Endothelial cell of umbilical vein (primary cell): ENCODE results near the gene CDH23. TPM values are rescaled to one million over a fixed set of nuclear protein-coding genes. Genes with fewer than 3 reads are reported as not detected.

Experiments used
- BruUV-seq: library from RNA; stranded (reverse); fragments of 400-500 nt; replicated peaks from 2 replicates; lab custom pipeline; 2021; lab: Mats Ljungman, UMichigan
- CTCF ChIA-PET: fragments of 300-600, 350-600 bp; sonication (Branson Sonifier 250); formaldehyde crosslinking; loops from one replicate; lab custom pipeline; 2021; ENCODE audit warnings: antibody characterized with exemption, inconsistent platforms; lab: Charles Lee
- POLR2A ChIA-PET: fragments of 300-600, 350-600 bp; sonication (Branson Sonifier 250); formaldehyde crosslinking; loops from one replicate; lab custom pipeline; 2021; ENCODE audit warnings: antibody characterized with exemption, inconsistent platforms; lab: Charles Lee
- DNase-seq: peaks from one replicate; pipeline ENCODE4 v3.0.0-alpha.2; 2011; ENCODE audit warnings: low read depth, low spot score
- FAIRE-seq: peaks from 2 replicates; lab custom pipeline; 2011; peaks lifted over from hg19 to GRCh38; lab: Jason Lieb, UNC
- H2AFZ ChIP-seq: 2 replicates; pipeline ENCODE4 v1.6.0; 2012; ENCODE audit warnings: low read depth, low read length, control low read depth, inconsistent platforms
- H3K27ac ChIP-seq: 2 replicates; pipeline ENCODE4 v1.5.1; 2011; ENCODE audit warnings: low read depth, mild to moderate bottlenecking, control low read depth, low read length, moderate library complexity; ENCODE audit not compliant: insufficient read depth
- H3K27me3 ChIP-seq, 2 experiments: 2 replicates each; pipeline versions ENCODE4 v1.6.0 to v1.6.1; 2011; ENCODE audit warnings: low read length in 2 of 2, mixed read lengths in 1 of 2; ENCODE audit not compliant: control insufficient read depth in 2 of 2, insufficient read depth in 2 of 2
- H3K36me3 ChIP-seq, 2 experiments: 2 replicates in 1 of 2; 3 replicates in 1 of 2; pipeline ENCODE4 v1.5.1; 2011; ENCODE audit warnings: low read length in 2 of 2, mild to moderate bottlenecking in 1 of 2, moderate library complexity in 1 of 2; ENCODE audit not compliant: control insufficient read depth in 2 of 2, insufficient read depth in 2 of 2; ENCODE audit errors: extremely low read depth in 1 of 2
- H3K4me1 ChIP-seq: 3 replicates; pipeline ENCODE4 v1.5.1; 2011; ENCODE audit warnings: mild to moderate bottlenecking, low read length; ENCODE audit not compliant: control insufficient read depth, insufficient read depth; ENCODE audit errors: extremely low read depth
- H3K4me2 ChIP-seq: 2 replicates; pipeline ENCODE4 v1.6.1; 2011; ENCODE audit warnings: low read length, control low read depth, mixed read lengths; ENCODE audit not compliant: insufficient read depth
- H3K4me3 ChIP-seq, 3 experiments: fragments of 200-600 bp in 1 of 3; sonication (generic), shearing (Covaris generic) in 1 of 3; replicated peaks in 1 of 3; 2 replicates each; pipeline ENCODE4 v1.5.1; 2011 to 2016; ENCODE audit warnings: control low read depth in 3 of 3, low read length in 3 of 3, mild to moderate bottlenecking in 2 of 3, inconsistent platforms in 1 of 3, low read depth in 1 of 3, moderate library complexity in 1 of 3; ENCODE audit not compliant: insufficient read depth in 1 of 3
- H3K79me2 ChIP-seq: 2 replicates; pipeline ENCODE4 v1.6.0; 2012; ENCODE audit warnings: low read length, inconsistent platforms; ENCODE audit not compliant: control insufficient read depth, insufficient read depth
- H3K9ac ChIP-seq: replicated peaks from 2 replicates; pipeline ENCODE3; 2011; ENCODE audit warnings: low read length, control low read depth; ENCODE audit not compliant: insufficient read depth; ENCODE audit errors: extremely low read depth
- H3K9me1 ChIP-seq: replicated peaks from 3 replicates; pipeline ENCODE4 v1.6.0; 2011; ENCODE audit warnings: mild to moderate bottlenecking, low read length; ENCODE audit not compliant: control insufficient read depth, insufficient read depth; ENCODE audit errors: extremely low read depth
- H3K9me3 ChIP-seq: replicated peaks from 2 replicates; pipeline ENCODE4 v1.5.1; 2012; ENCODE audit warnings: low read length, inconsistent platforms; ENCODE audit not compliant: control insufficient read depth, insufficient read depth
- H4K20me1 ChIP-seq: replicated peaks from 2 replicates; pipeline ENCODE3; 2011; ENCODE audit warnings: mild to moderate bottlenecking, low read length; ENCODE audit not compliant: control insufficient read depth, insufficient read depth; ENCODE audit errors: extremely low read depth
- CTCF ChIP-seq, 2 donors: IDR thresholded peaks; 1 replicate in 1 of 2; 2 replicates in 1 of 2; pipeline ENCODE4 v1.5.1; 2011; ENCODE audit warnings: low read length in 2 of 2, mild to moderate bottlenecking in 2 of 2, moderate library complexity in 2 of 2, control low read depth in 1 of 2, inconsistent platforms in 1 of 2, low read depth in 1 of 2; ENCODE audit not compliant: insufficient read depth in 1 of 2; ENCODE audit errors: extremely low read depth in 1 of 2
- EZH2 ChIP-seq: IDR thresholded peaks from 2 replicates; pipeline ENCODE4 v1.6.1; 2012; ENCODE audit warnings: borderline replicate concordance, low read depth, mild to moderate bottlenecking, moderate library complexity, low read length, inconsistent platforms; ENCODE audit not compliant: severe bottlenecking
- FOS ChIP-seq: IDR thresholded peaks from 2 replicates; pipeline ENCODE4 v1.6.1; 2011; ENCODE audit warnings: mild to moderate bottlenecking, low read length, moderate library complexity, borderline replicate concordance; ENCODE audit not compliant: insufficient read depth
- GATA2 ChIP-seq: IDR thresholded peaks from 2 replicates; pipeline ENCODE4 v1.7.0; 2011; ENCODE audit warnings: low read depth, mild to moderate bottlenecking, moderate library complexity, mixed read lengths, low read length; ENCODE audit not compliant: insufficient read length, insufficient read depth
- JUN ChIP-seq: IDR thresholded peaks from 2 replicates; pipeline ENCODE4 v1.6.1; 2011; ENCODE audit warnings: borderline replicate concordance, low read depth; ENCODE audit not compliant: insufficient read length, insufficient read depth
- MAX ChIP-seq: IDR thresholded peaks from 2 replicates; pipeline ENCODE4 v1.6.1; 2011; ENCODE audit not compliant: insufficient read depth, insufficient read length
- MYC ChIP-seq: IDR thresholded peaks from one replicate; pipeline ENCODE4 v1.6.1; 2011; ENCODE audit warnings: mild to moderate bottlenecking, low read depth, low read length
- POLR2A ChIP-seq: IDR thresholded peaks from 2 replicates; pipeline ENCODE4 v1.6.1; 2012; ENCODE audit warnings: low read depth, mild to moderate bottlenecking, control low read depth, low read length
- POLR2AphosphoS5 ChIP-seq: IDR thresholded peaks from 2 replicates; pipeline ENCODE4 v1.6.1; 2012; ENCODE audit warnings: low read depth, mild to moderate bottlenecking, control low read depth, low read length, moderate library complexity; ENCODE audit not compliant: insufficient read depth
- dilution Hi-C: fragments of 300-500 bp; cut with MboI; formaldehyde crosslinking; loops from one replicate; pipeline ENCODE4 v1.15.0; 2019; ENCODE audit warnings: low sequenced_read_pairs; ENCODE audit not compliant: extremely low pct_ligation_motif_present
- intact Hi-C: fragments of 100-400 bp; cut with micrococcal nuclease; formaldehyde crosslinking; loops from one replicate; pipeline ENCODE4 v1.10.0; 2022
- polyA plus RNA-seq, 4 experiments: library from polyadenylated mRNA; depleted of rRNA in 3 of 4; stranded (reverse) in 3 of 4; unstranded in 1 of 4; fragments of >200 nt; gene quantifications; 2 replicates each; pipeline versions ENCODE4 v1.2.1 to v1.2.3, GENCODE V29; 2011 to 2012; ENCODE audit warnings: missing spikeins in 1 of 4
- total RNA-seq: library from RNA; stranded (reverse); gene quantifications from 2 replicates; pipeline ENCODE4 v1.2.3, GENCODE V29; 2021

Gene CDH23
- total and polyA plus RNA-seq, 2 donors (not counting 3 experiments of a cell fraction or from before 2014, with no cell fraction given): not detected

- Histone ChIP-seq H3K27me3 (peaks cover 0 to 2% of the 10 kb centered on the region in 2 experiments), H4K20me1 (no peaks in the 10 kb centered on the region), H3K27ac (no peak overlapping the region), H3K79me2 (no peaks in the 10 kb centered on the region), H3K9ac (no peak overlapping the region), H3K4me3 (no peak overlapping the region), H3K4me1 (peaks cover 3% of the 10 kb centered on the region), H3K9me3 (no peaks in the 10 kb centered on the region), H3K36me3 (no peaks in the 10 kb centered on the region), H3K4me2 (no peak overlapping the region), H2AFZ (no peak overlapping the region), H3K9me1 (no peaks in the 10 kb centered on the region)
- CTCF ChIA-PET: interaction anchor here (1.4 to 3.1 kb wide), 3 partner anchors 15 to 327 kb away, joined by 3 to 20 read pairs (median 5); partner anchors contain the start of gene VSIR
- intact Hi-C loops (loop anchor here (5.0 kb wide), 1 partner anchor 101 kb away; no protein-coding TSS in a partner anchor), dilution Hi-C loops (no loop called here)
- FAIRE-seq (no peak), DNase-seq (no peak)
- POLR2A ChIA-PET: no interaction called here
- TF ChIP-seq MAX (no peak), JUN (no peak), FOS (no peak), MYC (no peak), EZH2 (no peak), GATA2 (no peak), POLR2AphosphoS5 (no peak), POLR2A (no peak), CTCF (IDR thresholded peaks at IDR 0.05; ENCODE audit: extremely low read depth in 1 of 2, insufficient read depth in 1 of 2, low read depth in 1 of 2, low read length in 2 of 2) (no peak)
- BruUV-seq: no TSS peak
These were observed 314.4 kb downstream of the CDH23 start for GRCh38 chr10:71711052-71711623.
